Muscle layer of colon (tissue), 2 donors: ENCODE data around the gene CD3E.

ENCODE experiments used
- H3K27ac ChIP-seq: one replicate; pipeline ENCODE4 v1.7.0; 2013; ENCODE audit warnings: low read depth, mild to moderate bottlenecking, low read length, moderate library complexity
- H3K27me3 ChIP-seq, 2 donors: one replicate each; pipeline ENCODE4 v1.7.0; 2013; ENCODE audit warnings: low read length in 2 of 2, mild to moderate bottlenecking in 2 of 2; ENCODE audit not compliant: insufficient read depth in 2 of 2, control insufficient read depth in 1 of 2
- H3K36me3 ChIP-seq: one replicate; pipeline ENCODE4 v1.7.0; 2013; ENCODE audit warnings: mild to moderate bottlenecking, low read length; ENCODE audit not compliant: insufficient read depth
- H3K4me1 ChIP-seq: one replicate; pipeline ENCODE4 v1.7.0; 2013; ENCODE audit warnings: mild to moderate bottlenecking, low read length; ENCODE audit not compliant: insufficient read depth
- H3K4me3 ChIP-seq, 2 donors: one replicate each; pipeline ENCODE4 v1.7.0; 2013; ENCODE audit warnings: low read length in 2 of 2, low read depth in 1 of 2, mild to moderate bottlenecking in 1 of 2, moderate library complexity in 1 of 2
- H3K9ac ChIP-seq: one replicate; pipeline ENCODE4 v1.7.0; 2013; ENCODE audit warnings: low read length
- H3K9me3 ChIP-seq: one replicate; pipeline ENCODE4 v1.7.0; 2013; ENCODE audit warnings: mild to moderate bottlenecking, low read length
- donor health status: abdominal sarcoma.
- donor health status: Adenocarcinoma of cecum.

CD3E gene

GRCh38 chr11:118358071-118358470 is 53.5 kb downstream of the CD3E start:
- H3K36me3 ChIP-seq = no peaks in the 10 kb centered on the region
- peaks cover 5% of the 10 kb centered on the region for H3K4me1 ChIP-seq
- H3K27ac ChIP-seq = no peak overlapping the region
- no peak overlapping the region for H3K9ac ChIP-seq
- H3K27me3 ChIP-seq = no peaks in the 10 kb centered on the region
- H3K4me3 ChIP-seq = no peak overlapping the region
- H3K9me3 ChIP-seq = no peaks in the 10 kb centered on the region

GRCh38 chr11:118359295-118359958 is 54.9 kb downstream of the CD3E start, which contains the start of gene UBE4A:
UBE4A (plus strand) TSS chr11:118359600; CDS start chr11:118365081, 5,481 bp downstream.
- H3K4me1 ChIP-seq = peaks cover 5% of the 10 kb centered on the region
- H3K27me3 ChIP-seq = no peaks in the 10 kb centered on the region
- peak within 1 kb of the TSS; percentile 90 to 91 for H3K4me3 ChIP-seq
- peak within 1 kb of the TSS; percentile 69 for H3K9ac ChIP-seq
- H3K36me3 ChIP-seq = no peaks in the 10 kb centered on the region
- H3K9me3 ChIP-seq = no peaks in the 10 kb centered on the region
- peak within 1 kb of the TSS; percentile 50 for H3K27ac ChIP-seq

GRCh38 chr11:118364956-118365615 is 60.6 kb downstream of the CD3E start:
- H3K27ac ChIP-seq = no peak overlapping the region

More at GRCh38 chr11:118364956-118365615, 60.6 kb downstream of the CD3E start:
- Histone ChIP-seq H3K9ac (no peak overlapping the region), H3K4me1 (peaks cover 5% of the 10 kb centered on the region), H3K4me3 (no peak overlapping the region), H3K27me3 (no peaks in the 10 kb centered on the region), H3K36me3 (peaks cover 42% of the 10 kb centered on the region), H3K9me3 (no peaks in the 10 kb centered on the region)
